Naive thymus-derived CD8-positive, alpha-beta T cell (primary cell): ENCODE results near the gene PDE6B. TPM values are rescaled to one million over a fixed set of nuclear protein-coding genes. Genes with fewer than 3 reads are reported as not detected.

Experiments used
- ATAC-seq, 2 donors: fragments of 150-1000 bp; cut with Tn5 transposase in 1 of 2; sonication (Bioruptor Pico), chemical (Tn5 transposase) in 1 of 2; 1 replicate in 1 of 2; 2 replicates in 1 of 2; pipeline ENCODE4 v1.10.0; 2021; ENCODE audit warnings: mild to moderate bottlenecking in 2 of 2, moderate library complexity in 2 of 2
- POLR2A ChIA-PET: fragments of 350-600 bp; sonication (Branson Sonifier 250); formaldehyde crosslinking; loops from one replicate; lab custom pipeline; 2021; ENCODE audit warnings: antibody characterized with exemption; lab: Charles Lee
- DNase-seq, 10 donors: peaks; one replicate each; pipeline versions ENCODE4 v3.0.0 to v3.0.0-alpha.2; 2020 to 2022
- H3K27ac Mint-ChIP-seq, 10 donors: one replicate each; pipeline ENCODE4 v1.8.0; 2020 to 2022; ENCODE audit warnings: mild to moderate bottlenecking in 10 of 10, mixed read lengths in 10 of 10, moderate library complexity in 4 of 10, inconsistent platforms in 1 of 10
- H3K27me3 Mint-ChIP-seq, 5 donors: one replicate each; pipeline ENCODE4 v1.8.0; 2021 to 2022; ENCODE audit warnings: mixed read lengths in 5 of 5
- H3K36me3 Mint-ChIP-seq, 3 donors: one replicate each; pipeline ENCODE4 v1.8.0; 2020 to 2022; ENCODE audit warnings: mixed read lengths in 3 of 3, mild to moderate bottlenecking in 2 of 3, inconsistent platforms in 1 of 3
- H3K4me1 Mint-ChIP-seq, 4 donors: one replicate each; pipeline ENCODE4 v1.8.0; 2021 to 2022; ENCODE audit warnings: mixed read lengths in 4 of 4
- H3K4me3 Mint-ChIP-seq, 10 donors: one replicate each; pipeline ENCODE4 v1.8.0; 2020 to 2022; ENCODE audit warnings: mild to moderate bottlenecking in 10 of 10, mixed read lengths in 10 of 10, moderate library complexity in 6 of 10, inconsistent platforms in 1 of 10
- H3K9me3 Mint-ChIP-seq, 9 donors: one replicate each; pipeline ENCODE4 v1.8.0; 2020 to 2022; ENCODE audit warnings: mixed read lengths in 9 of 9, mild to moderate bottlenecking in 3 of 9, inconsistent platforms in 1 of 9, moderate library complexity in 1 of 9
- polyA plus RNA-seq, 3 donors: library from polyadenylated mRNA; unstranded; fragments of 300-500 nt; fragmentation: Illumina TruSeq; gene quantifications; one replicate each; pipeline ENCODE4 v1.2.3, GENCODE V29; 2021
- total RNA-seq, 8 experiments: library from RNA in 2 of 8; stranded (reverse) in 2 of 8; gene quantifications; one replicate each; pipeline ENCODE4 v1.2.3 and lab custom pipeline; 2021 to 2026

The PDE6B gene
- total and polyA plus RNA-seq, 5 experiments from 2014 or later: 20.7 to 26.3 (median 24.7) TPM

DNA sequence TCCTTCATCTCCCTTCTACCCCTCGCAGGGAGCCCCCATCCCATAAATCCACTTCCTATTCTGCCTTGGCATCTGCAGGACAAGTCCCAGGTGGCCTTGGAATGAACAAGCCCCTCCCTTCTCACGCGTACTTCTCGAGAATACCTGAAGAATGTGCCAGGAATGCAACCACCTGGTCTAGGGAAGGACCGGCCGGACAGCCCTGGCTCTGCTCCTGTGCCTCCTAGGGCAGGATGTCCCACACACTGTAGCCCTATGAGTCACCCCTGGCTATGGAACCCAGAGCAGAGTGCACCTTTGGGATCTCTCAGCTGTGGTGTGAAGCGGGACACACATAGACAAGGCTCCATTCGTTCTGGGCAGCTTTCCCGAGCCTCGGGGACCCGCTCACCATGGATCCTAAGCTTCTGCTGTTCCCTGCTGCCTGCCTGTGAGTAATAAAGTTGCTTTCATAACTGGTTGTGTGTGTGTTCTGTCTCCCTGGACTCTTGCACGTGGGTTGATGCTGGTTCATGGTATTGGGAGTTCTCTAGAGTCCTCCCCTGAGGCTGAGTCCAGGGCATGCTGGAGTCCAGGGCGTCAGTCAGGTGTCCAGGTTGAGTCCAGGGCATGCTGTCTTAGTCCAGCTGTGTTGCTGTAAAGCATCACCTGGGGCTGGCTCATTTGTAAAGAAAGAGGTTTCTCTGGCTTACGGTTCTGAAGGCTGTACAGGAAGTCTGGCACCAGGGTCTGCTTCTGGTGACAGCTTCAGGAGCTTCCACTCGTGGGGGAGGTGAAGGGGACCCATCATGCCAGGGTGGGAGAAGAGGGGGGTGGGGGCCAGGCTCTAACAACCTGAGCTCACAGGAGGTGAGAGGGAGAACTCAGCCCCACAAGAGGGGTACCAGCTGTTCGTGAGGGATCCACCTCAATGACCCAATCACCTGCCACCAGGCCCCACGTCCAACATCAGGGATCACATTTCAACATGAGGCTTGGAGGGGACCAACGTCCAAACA, 7.4 kb upstream of the PDE6B start:
- Mint-ChIP-seq H3K4me3 (no peak overlapping the region), H3K4me1 (peaks cover 0 to 2% (median 0%) of the 10 kb centered on the region in 4 donors), H3K9me3 (no peaks in the 10 kb centered on the region), H3K27ac (no peak overlapping the region), H3K36me3 (no peaks in the 10 kb centered on the region), H3K27me3 (peaks cover 2 to 20% (median 12%) of the 10 kb centered on the region in 5 donors)
- DNase-seq: no peak
- POLR2A ChIA-PET: no interaction called here
- no peak for ATAC-seq

DNA sequence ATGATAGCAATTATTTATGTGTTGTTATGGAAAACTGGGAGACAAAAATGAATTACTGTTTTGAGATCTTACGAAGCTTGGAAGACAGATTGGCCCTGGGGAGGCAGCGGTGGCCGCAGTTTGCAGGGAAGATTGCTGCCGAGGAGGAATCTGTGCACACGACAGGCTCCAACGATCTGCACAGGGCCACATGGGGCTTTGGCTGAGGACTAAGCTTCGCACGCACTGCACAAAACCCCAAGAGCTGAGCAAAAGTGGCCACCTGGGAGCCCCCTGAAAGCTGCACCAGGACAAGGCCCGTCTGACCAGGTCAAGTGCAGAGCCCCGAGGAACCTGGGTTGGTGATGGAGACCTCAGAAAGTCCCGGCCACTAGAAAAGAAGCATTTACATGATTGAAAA, 5.2 kb upstream of the PDE6B start:
- H3K4me3 Mint-ChIP-seq: no peak overlapping the region
- no peaks in the 10 kb centered on the region for H3K9me3 Mint-ChIP-seq
- POLR2A ChIA-PET: no interaction called here
- H3K36me3 Mint-ChIP-seq: no peaks in the 10 kb centered on the region
- H3K27me3 Mint-ChIP-seq: peaks cover 4 to 28% (median 16%) of the 10 kb centered on the region in 5 donors
- H3K27ac Mint-ChIP-seq: no peak overlapping the region
- H3K4me1 Mint-ChIP-seq: peaks cover 0 to 1% (median 0%) of the 10 kb centered on the region in 4 donors
- ATAC-seq (no peak), DNase-seq (no peak)

GRCh38 chr4:620851-621261, 4.5 kb upstream of the PDE6B start:
- no peak overlapping the region for H3K4me3 Mint-ChIP-seq
- H3K4me1 Mint-ChIP-seq: peaks cover 0 to 1% (median 0%) of the 10 kb centered on the region in 4 donors
- H3K27me3 Mint-ChIP-seq: peaks cover 4 to 28% (median 16%) of the 10 kb centered on the region in 5 donors
- no peaks in the 10 kb centered on the region for H3K36me3 Mint-ChIP-seq
- no peak overlapping the region for H3K27ac Mint-ChIP-seq
- ATAC-seq (no peak), DNase-seq (no peak)
- POLR2A ChIA-PET: no interaction called here
- H3K9me3 Mint-ChIP-seq: no peaks in the 10 kb centered on the region

DNA sequence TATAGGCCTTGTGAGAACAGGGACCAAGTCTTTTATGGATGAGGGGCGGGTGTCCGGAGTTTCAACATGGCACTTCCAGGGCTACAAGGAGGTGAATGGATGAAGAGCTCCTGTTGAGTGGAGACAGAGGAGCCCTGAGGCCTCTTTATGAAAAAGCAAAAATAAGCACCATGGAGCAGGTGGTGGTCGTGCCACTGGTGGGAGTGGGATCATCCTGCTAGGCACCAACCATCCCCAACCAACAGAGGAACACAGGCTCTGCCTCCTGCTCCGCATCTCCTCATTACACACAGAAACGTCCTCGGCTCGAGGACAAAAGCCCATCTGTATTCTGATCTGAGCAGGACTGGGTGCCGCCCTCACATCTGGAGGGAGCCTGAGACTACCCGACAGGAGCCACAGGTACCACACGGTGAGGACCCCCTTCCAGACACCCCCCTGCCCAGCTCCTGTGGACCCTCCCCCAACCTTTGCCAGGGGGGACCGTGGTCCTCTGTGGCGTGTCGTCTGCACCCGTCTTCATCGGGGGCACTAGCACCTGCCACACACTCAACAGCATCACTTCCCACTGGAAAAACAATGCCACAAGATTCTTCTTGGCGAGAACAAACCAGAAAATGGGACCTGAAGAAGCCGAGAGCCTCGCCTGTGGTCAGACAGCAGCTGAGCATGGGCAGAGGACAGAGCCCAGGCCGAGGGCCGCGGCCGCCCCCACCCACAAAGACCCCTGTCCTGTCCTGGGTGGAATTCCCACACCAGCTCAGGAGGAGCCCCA, 3.9 kb upstream of the PDE6B start:
- Mint-ChIP-seq H3K36me3 (no peaks in the 10 kb centered on the region), H3K9me3 (no peaks in the 10 kb centered on the region), H3K27ac (no peak overlapping the region), H3K4me3 (no peak overlapping the region), H3K27me3 (peaks cover 4 to 28% (median 16%) of the 10 kb centered on the region in 5 donors), H3K4me1 (peaks cover 0 to 1% (median 0%) of the 10 kb centered on the region in 4 donors)
- ATAC-seq: no peak
- POLR2A ChIA-PET: no interaction called here
- DNase-seq: no peak

GRCh38 chr4:622071-622995, 3.0 kb upstream of the PDE6B start:
- no peak for DNase-seq

DNA sequence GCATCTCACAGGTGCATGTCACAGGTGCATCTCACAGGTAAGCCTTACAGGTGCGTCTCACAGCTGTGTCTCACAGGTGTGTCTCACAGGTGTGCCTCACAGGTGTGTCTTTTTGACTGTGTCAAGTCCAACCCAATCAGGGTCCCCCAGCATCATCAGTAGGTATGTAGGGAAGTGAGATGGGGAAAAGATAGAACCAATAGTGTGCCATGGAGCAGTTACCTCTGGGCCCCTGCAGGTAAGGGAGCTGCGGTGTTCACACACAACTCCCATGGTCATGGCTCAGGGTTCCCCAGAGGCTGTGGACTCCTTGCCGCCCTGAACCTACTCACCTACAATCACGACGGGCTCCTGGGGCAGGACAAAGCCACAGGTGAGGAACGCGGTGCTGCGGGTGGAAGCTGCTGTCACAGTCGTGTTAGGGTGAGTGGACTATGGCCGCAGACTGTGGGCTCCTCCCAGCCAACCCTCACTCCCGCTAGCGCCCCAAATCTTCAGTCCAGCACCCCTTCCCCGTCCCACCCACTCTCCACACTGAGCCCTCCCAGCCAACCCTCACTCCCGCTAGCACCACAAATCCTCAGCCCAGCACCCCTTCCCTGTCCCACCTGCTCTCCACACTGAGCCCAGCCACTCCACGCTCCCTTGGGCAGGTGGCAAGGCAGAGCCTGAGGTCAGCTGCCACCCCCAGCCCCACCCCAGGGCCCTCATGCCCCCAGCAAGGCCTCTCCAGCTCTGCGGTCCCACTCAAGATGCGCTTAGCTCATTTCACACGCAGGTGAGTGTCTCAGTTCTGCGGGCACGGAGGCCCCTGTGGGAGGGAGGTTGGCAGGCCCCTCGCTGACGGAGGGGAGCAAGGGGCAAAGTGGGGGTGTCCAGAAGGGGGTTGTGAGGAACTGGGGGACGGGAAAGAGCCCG, 2.1 kb upstream of the PDE6B start:
- peaks cover 4 to 19% (median 12%) of the 10 kb centered on the region in 5 donors for H3K27me3 Mint-ChIP-seq
- no peaks in the 10 kb centered on the region for H3K36me3 Mint-ChIP-seq
- no peaks in the 10 kb centered on the region for H3K9me3 Mint-ChIP-seq
- H3K27ac Mint-ChIP-seq: peak overlapping the region in 1 of 10 donors; percentile 29
- ATAC-seq (no peak), DNase-seq (no peak)
- POLR2A ChIA-PET: no interaction called here
- peaks cover 0 to 1% (median 0%) of the 10 kb centered on the region in 4 donors for H3K4me1 Mint-ChIP-seq
- H3K4me3 Mint-ChIP-seq: no peak overlapping the region

More at GRCh38 chr4:622071-622995, 3.0 kb upstream of the PDE6B start:
- H3K9me3 Mint-ChIP-seq: no peaks in the 10 kb centered on the region
- POLR2A ChIA-PET: no interaction called here
- no peak overlapping the region for H3K4me3 Mint-ChIP-seq
- H3K4me1 Mint-ChIP-seq: peaks cover 0 to 1% (median 0%) of the 10 kb centered on the region in 4 donors
- no peaks in the 10 kb centered on the region for H3K36me3 Mint-ChIP-seq
- H3K27ac Mint-ChIP-seq: no peak overlapping the region
- no peak for ATAC-seq
- H3K27me3 Mint-ChIP-seq: peaks cover 4 to 27% (median 16%) of the 10 kb centered on the region in 5 donors

GRCh38 chr4:623914-624566, 1.3 kb upstream of the PDE6B start:
- Mint-ChIP-seq H3K4me1 (peaks cover 0 to 1% (median 0%) of the 10 kb centered on the region in 4 donors), H3K4me3 (no peak overlapping the region), H3K36me3 (no peaks in the 10 kb centered on the region), H3K27me3 (peaks cover 4 to 19% (median 12%) of the 10 kb centered on the region in 5 donors), H3K9me3 (no peaks in the 10 kb centered on the region), H3K27ac (no peak overlapping the region)
- ATAC-seq (no peak), DNase-seq (no peak)
- POLR2A ChIA-PET: no interaction called here

- peaks cover 0 to 1% (median 0%) of the 10 kb centered on the region in 4 donors for H3K4me1 Mint-ChIP-seq
- no peak overlapping the region for H3K27ac Mint-ChIP-seq
- peaks cover 0 to 2% (median 0%) of the 10 kb centered on the region in 9 donors for H3K9me3 Mint-ChIP-seq
- no peaks in the 10 kb centered on the region for H3K36me3 Mint-ChIP-seq
- no peak overlapping the region for H3K4me3 Mint-ChIP-seq
- no peak for DNase-seq
- H3K27me3 Mint-ChIP-seq: peaks cover 4 to 16% (median 4%) of the 10 kb centered on the region in 5 donors
- ATAC-seq: no peak
- POLR2A ChIA-PET: no interaction called here
Observed at GRCh38 chr4:625631-626161, 323 bp downstream of the PDE6B start.

DNA sequence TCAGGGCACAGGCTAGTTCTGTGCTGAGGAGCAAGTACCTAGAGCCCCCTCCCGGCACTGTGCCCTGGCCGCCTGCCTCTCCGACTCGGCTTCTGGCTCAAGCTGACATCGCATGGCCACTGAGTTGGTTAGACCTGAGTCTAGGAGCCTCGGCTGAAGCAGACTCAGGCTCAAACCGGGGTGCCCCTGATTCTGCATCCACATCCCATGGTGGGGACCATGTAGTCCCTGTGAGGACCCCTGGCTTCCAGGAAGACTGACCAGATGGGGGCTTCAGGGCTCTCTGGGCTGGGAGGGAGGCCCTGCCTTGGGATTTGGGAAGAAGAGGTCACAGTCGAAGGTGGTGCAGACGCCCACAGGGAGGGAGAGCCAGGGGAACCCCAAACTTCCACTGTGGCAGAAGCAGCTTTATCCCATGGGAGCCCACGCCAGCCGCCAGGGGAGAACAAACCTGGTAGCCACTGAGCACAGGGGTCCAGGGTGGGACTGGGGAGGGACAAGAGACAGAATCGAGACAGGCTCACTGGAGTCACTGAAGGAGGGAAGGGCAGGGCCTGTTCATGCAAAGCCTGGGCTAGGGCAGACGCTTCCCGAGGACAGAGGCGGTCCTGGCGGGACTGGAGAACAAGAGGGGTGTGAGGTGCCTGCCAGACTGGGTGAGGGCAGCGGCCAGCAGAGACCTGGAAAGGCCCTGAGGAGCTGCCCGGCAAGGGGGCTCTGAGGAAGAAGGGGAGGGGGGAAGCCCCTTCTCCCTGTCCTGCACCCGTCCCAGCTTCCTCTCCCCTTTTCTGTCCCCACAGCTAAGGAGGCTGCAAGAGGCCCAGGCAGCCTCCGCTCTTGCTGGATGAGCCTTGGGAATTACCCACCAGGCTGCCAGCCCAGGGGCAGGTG, 1.1 kb downstream of the PDE6B start:
- DNase-seq: no peak
- POLR2A ChIA-PET: no interaction called here
- Mint-ChIP-seq H3K27me3 (peaks cover 4 to 16% (median 4%) of the 10 kb centered on the region in 5 donors), H3K4me1 (peaks cover 0 to 1% (median 0%) of the 10 kb centered on the region in 4 donors), H3K4me3 (no peak overlapping the region), H3K9me3 (peaks cover 0 to 9% (median 0%) of the 10 kb centered on the region in 9 donors), H3K27ac (no peak overlapping the region), H3K36me3 (no peaks in the 10 kb centered on the region)
- ATAC-seq: no peak
